WTC11 (cell line): ENCODE measurements around the gene ATP5IF1. TPM values are rescaled to one million over a fixed set of nuclear protein-coding genes. Genes with fewer than 3 reads are reported as not detected.

ENCODE experiments used
- ATAC-seq: fragments of 200-7000 bp; cut with Tn5 transposase; 2 replicates; pipeline ENCODE4 v1.10.0; 2021; ENCODE audit warnings: mild to moderate bottlenecking, moderate library complexity
- CTCF ChIA-PET: fragments of 300-600 bp; sonication (Branson Sonifier 250); formaldehyde crosslinking; loops from one replicate; lab custom pipeline; 2021; ENCODE audit warnings: antibody characterized with exemption; lab: Charles Lee
- POLR2A ChIA-PET: fragments of 350-600 bp; sonication (Branson Sonifier 250); formaldehyde crosslinking; loops from one replicate; lab custom pipeline; 2021; ENCODE audit warnings: antibody characterized with exemption; lab: Charles Lee
- DNase-seq: peaks from one replicate; pipeline ENCODE4 v3.0.0; 2021; ENCODE audit warnings: low spot score
- H3K27ac Mint-ChIP-seq: 2 replicates; pipeline ENCODE4 v1.8.0; 2021; ENCODE audit warnings: mixed read lengths
- H3K27me3 Mint-ChIP-seq: 2 replicates; pipeline ENCODE4 v1.8.0; 2021; ENCODE audit warnings: low read depth, mild to moderate bottlenecking, moderate library complexity, mixed read lengths
- H3K36me3 Mint-ChIP-seq: 2 replicates; pipeline ENCODE4 v1.8.0; 2021; ENCODE audit warnings: mixed read lengths
- H3K4me1 Mint-ChIP-seq: 2 replicates; pipeline ENCODE4 v1.8.0; 2022; ENCODE audit warnings: mixed read lengths
- H3K4me3 Mint-ChIP-seq: 2 replicates; pipeline ENCODE4 v1.8.0; 2021; ENCODE audit warnings: mild to moderate bottlenecking, moderate library complexity, mixed read lengths
- H3K9me3 Mint-ChIP-seq: 2 replicates; pipeline ENCODE4 v1.8.0; 2021; ENCODE audit warnings: mixed read lengths
- CBFB ChIP-seq: sonication (generic); formaldehyde crosslinking; IDR thresholded peaks from 2 replicates; pipeline ENCODE4 v1.8.1; 2022; ENCODE audit warnings: mild to moderate bottlenecking, low read depth, missing genetic modification reagents
- ESRRA ChIP-seq: sonication (generic); formaldehyde crosslinking; IDR thresholded peaks from 2 replicates; pipeline ENCODE4 v1.8.1; 2022; ENCODE audit warnings: mild to moderate bottlenecking, missing genetic modification reagents, borderline replicate concordance
- FOXJ3 ChIP-seq: sonication (generic); formaldehyde crosslinking; IDR thresholded peaks from 2 replicates; pipeline ENCODE4 v1.9.0; 2021; ENCODE audit warnings: missing genetic modification reagents, mild to moderate bottlenecking, borderline replicate concordance
- MXD4 ChIP-seq: fragments of 250-450 bp; sonication (Bioruptor Pico); IDR thresholded peaks from 2 replicates; pipeline ENCODE4 v1.8.0; 2021; ENCODE audit warnings: mild to moderate bottlenecking, moderate library complexity, borderline replicate concordance
- PRRX2 ChIP-seq: fragments of 250-450 bp; sonication (Bioruptor Pico); IDR thresholded peaks from 2 replicates; pipeline ENCODE4 v1.8.0; 2021; ENCODE audit warnings: mild to moderate bottlenecking
- SMAD4 ChIP-seq: sonication (generic); formaldehyde crosslinking; IDR thresholded peaks from 2 replicates; pipeline ENCODE4 v1.8.0; 2022; ENCODE audit warnings: mild to moderate bottlenecking, missing genetic modification reagents
- SOX15 ChIP-seq: fragments of 250-450 bp; sonication (Bioruptor Pico); IDR thresholded peaks from 2 replicates; pipeline ENCODE4 v1.9.0; 2021; ENCODE audit warnings: mild to moderate bottlenecking
- SP1 ChIP-seq: sonication (generic); formaldehyde crosslinking; conservative IDR thresholded peaks from 2 replicates; pipeline ENCODE4 v1.8.1; 2022; ENCODE audit warnings: missing genetic modification reagents
- TEAD1 ChIP-seq: sonication (generic); formaldehyde crosslinking; IDR thresholded peaks from 2 replicates; pipeline ENCODE4 v1.8.0; 2022; ENCODE audit warnings: mild to moderate bottlenecking, missing genetic modification reagents
- ZNF263 ChIP-seq: sonication (generic); formaldehyde crosslinking; IDR thresholded peaks from 2 replicates; pipeline ENCODE4 v1.8.1; 2022; ENCODE audit warnings: low read depth, mild to moderate bottlenecking, moderate library complexity, missing genetic modification reagents
- ZNF396 ChIP-seq: fragments of 250-450 bp; sonication (Bioruptor Pico); IDR thresholded peaks from 2 replicates; pipeline ENCODE4 v1.8.0; 2021; ENCODE audit warnings: mild to moderate bottlenecking, moderate library complexity, borderline replicate concordance
- ZNF416 ChIP-seq: fragments of 250-450 bp; sonication (Bioruptor Pico); IDR thresholded peaks from 2 replicates; pipeline ENCODE4 v1.9.0; 2021; ENCODE audit warnings: mild to moderate bottlenecking, inconsistent platforms
- total RNA-seq: library from RNA; stranded (reverse); gene quantifications from 3 replicates; pipeline ENCODE4 v1.2.3, GENCODE V29; 2021
- TF ChIP-seq, protein P1 (sequence below): fragments of 250-450 bp; sonication (Bioruptor Pico); IDR thresholded peaks from 2 replicates; pipeline ENCODE4 v1.8.0; 2021; ENCODE audit warnings: mild to moderate bottlenecking
- TF ChIP-seq, protein P2 (sequence below): sonication (generic); formaldehyde crosslinking; IDR thresholded peaks from 2 replicates; pipeline ENCODE4 v1.8.1; 2022; ENCODE audit warnings: low read depth, missing genetic modification reagents, borderline replicate concordance
- TF ChIP-seq, protein P3 (sequence below): fragments of 250-450 bp; sonication (Bioruptor Pico); IDR thresholded peaks from 2 replicates; pipeline ENCODE4 v1.9.0; 2021; ENCODE audit warnings: mild to moderate bottlenecking
- TF ChIP-seq, protein P4 (sequence below): fragments of 250-450 bp; sonication (Bioruptor Pico); conservative IDR thresholded peaks from 2 replicates; pipeline ENCODE4 v1.9.0; 2021; ENCODE audit warnings: mild to moderate bottlenecking
- TF ChIP-seq, protein P5 (sequence below): sonication (generic); formaldehyde crosslinking; IDR thresholded peaks from 2 replicates; pipeline ENCODE4 v1.8.1; 2023; ENCODE audit warnings: mild to moderate bottlenecking, missing genetic modification reagents, borderline replicate concordance
- TF ChIP-seq, protein P6 (sequence below): sonication (generic); formaldehyde crosslinking; IDR thresholded peaks from 2 replicates; pipeline ENCODE4 v1.8.1; 2022; ENCODE audit warnings: mild to moderate bottlenecking, missing genetic modification reagents, moderate library complexity, borderline replicate concordance
- TF ChIP-seq, protein P7 (sequence below): sonication (generic); formaldehyde crosslinking; conservative IDR thresholded peaks from 2 replicates; pipeline ENCODE4 v1.8.1; 2022; ENCODE audit warnings: mild to moderate bottlenecking, missing genetic modification reagents

The ATP5IF1 gene
- total RNA-seq, 1 experiment from 2014 or later, result 201 TPM

DNA sequence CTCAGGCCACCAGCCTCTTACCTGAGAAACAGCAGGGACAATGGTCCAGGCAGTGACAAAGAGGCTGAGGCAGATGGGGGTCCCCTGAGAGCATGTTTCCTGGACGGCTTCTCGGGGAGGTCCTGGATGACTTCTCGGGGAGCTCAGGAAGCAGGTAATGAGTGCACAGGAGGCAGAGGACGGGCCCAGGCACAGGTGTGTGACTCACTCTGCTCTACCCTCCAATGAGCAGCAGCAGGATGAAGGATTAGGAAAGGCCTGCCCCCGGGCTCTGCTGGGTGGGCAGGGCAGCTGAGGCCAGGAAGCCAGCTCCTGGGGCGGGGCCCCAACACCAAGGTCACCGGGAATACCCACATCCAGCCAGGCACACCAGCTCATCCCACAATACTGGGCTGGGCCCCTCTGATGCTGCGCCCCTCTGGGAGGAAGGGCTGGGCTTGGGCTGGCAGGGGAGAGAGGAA, 42.2 kb upstream of the ATP5IF1 start:
- Mint-ChIP-seq H3K9me3 (no peaks in the 10 kb centered on the region), H3K27ac (peak overlapping the region; percentile 56; the same call in 1 of the 2 replicates), H3K4me3 (no peak overlapping the region), H3K4me1 (peaks cover 33% of the 10 kb centered on the region), H3K27me3 (no peaks in the 10 kb centered on the region), H3K36me3 (peaks cover 3% of the 10 kb centered on the region; the same call in 1 of the 2 replicates)
- DNase-seq (peak; percentile 44), ATAC-seq (peak; percentile 90)
- ChIA-PET POLR2A (interaction anchor here (0.5 to 1.4 kb wide), 2 partner anchors 105 to 110 kb away, joined by 3 to 4 read pairs; partner anchors contain the start of gene EYA3), CTCF (interaction anchor here (0.8 to 1.9 kb wide), 6 partner anchors 15 to 105 kb away, joined by 3 to 8 read pairs (median 4); no protein-coding TSS in a partner anchor)
- TF ChIP-seq MXD4 (CRISPR knock-in tag) (no peak), ZNF396 (CRISPR knock-in tag) (no peak), ZNF416 (CRISPR knock-in tag) (no peak), SP1 (CRISPR knock-in tag) (no peak), SMAD4 (CRISPR knock-in tag) (no peak), FOXJ3 (CRISPR knock-in tag) (no peak), ESRRA (CRISPR knock-in tag) (no peak), TEAD1 (CRISPR knock-in tag) (no peak), SOX15 (no peak), PRRX2 (CRISPR knock-in tag) (no peak), CBFB (no peak), ZNF263 (CRISPR knock-in tag) (no peak)
- TF ChIP-seq, protein P1, sequence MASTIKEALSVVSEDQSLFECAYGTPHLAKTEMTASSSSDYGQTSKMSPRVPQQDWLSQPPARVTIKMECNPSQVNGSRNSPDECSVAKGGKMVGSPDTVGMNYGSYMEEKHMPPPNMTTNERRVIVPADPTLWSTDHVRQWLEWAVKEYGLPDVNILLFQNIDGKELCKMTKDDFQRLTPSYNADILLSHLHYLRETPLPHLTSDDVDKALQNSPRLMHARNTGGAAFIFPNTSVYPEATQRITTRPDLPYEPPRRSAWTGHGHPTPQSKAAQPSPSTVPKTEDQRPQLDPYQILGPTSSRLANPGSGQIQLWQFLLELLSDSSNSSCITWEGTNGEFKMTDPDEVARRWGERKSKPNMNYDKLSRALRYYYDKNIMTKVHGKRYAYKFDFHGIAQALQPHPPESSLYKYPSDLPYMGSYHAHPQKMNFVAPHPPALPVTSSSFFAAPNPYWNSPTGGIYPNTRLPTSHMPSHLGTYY, result no peak
- TF ChIP-seq, protein P2, sequence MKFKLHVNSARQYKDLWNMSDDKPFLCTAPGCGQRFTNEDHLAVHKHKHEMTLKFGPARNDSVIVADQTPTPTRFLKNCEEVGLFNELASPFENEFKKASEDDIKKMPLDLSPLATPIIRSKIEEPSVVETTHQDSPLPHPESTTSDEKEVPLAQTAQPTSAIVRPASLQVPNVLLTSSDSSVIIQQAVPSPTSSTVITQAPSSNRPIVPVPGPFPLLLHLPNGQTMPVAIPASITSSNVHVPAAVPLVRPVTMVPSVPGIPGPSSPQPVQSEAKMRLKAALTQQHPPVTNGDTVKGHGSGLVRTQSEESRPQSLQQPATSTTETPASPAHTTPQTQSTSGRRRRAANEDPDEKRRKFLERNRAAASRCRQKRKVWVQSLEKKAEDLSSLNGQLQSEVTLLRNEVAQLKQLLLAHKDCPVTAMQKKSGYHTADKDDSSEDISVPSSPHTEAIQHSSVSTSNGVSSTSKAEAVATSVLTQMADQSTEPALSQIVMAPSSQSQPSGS (CRISPR knock-in tag), result no peak
- TF ChIP-seq, protein P3, sequence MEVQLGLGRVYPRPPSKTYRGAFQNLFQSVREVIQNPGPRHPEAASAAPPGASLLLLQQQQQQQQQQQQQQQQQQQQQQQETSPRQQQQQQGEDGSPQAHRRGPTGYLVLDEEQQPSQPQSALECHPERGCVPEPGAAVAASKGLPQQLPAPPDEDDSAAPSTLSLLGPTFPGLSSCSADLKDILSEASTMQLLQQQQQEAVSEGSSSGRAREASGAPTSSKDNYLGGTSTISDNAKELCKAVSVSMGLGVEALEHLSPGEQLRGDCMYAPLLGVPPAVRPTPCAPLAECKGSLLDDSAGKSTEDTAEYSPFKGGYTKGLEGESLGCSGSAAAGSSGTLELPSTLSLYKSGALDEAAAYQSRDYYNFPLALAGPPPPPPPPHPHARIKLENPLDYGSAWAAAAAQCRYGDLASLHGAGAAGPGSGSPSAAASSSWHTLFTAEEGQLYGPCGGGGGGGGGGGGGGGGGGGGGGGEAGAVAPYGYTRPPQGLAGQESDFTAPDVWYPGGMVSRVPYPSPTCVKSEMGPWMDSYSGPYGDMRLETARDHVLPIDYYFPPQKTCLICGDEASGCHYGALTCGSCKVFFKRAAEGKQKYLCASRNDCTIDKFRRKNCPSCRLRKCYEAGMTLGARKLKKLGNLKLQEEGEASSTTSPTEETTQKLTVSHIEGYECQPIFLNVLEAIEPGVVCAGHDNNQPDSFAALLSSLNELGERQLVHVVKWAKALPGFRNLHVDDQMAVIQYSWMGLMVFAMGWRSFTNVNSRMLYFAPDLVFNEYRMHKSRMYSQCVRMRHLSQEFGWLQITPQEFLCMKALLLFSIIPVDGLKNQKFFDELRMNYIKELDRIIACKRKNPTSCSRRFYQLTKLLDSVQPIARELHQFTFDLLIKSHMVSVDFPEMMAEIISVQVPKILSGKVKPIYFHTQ (CRISPR knock-in tag), result no peak
- TF ChIP-seq, protein P4, sequence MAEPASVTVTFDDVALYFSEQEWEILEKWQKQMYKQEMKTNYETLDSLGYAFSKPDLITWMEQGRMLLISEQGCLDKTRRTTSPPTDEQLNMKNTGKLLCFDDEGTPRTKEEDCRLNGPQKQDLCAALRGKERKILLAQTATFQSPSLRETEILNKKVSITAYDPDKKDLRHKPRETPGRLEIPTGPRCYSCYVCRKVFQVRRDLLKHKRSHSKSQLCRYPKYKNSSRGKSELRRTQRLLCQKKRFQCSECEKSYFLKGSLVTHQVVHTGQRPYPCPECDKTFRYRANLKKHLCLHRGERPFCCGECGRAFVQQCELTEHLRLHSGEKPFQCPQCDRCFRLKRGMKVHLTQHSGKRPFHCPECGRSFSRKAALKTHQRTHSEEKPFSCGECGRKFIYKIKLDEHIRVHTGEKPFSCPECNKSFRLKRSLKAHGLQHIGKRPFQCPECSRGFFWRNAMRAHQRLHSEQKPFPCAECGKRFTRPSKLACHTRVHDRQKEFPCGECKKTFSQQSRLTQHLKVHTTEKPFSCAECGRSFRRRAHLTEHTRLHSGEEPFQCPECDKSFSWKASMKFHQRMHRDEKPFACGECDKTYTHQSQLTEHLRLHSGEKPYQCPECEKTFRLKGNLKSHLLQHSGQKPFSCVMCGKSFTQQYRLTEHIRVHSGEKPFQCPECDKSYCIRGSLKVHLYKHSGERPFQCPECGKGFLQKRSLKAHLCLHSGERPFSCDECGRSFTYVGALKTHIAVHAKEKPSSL (CRISPR knock-in tag), result no peak
- TF ChIP-seq, protein P5, sequence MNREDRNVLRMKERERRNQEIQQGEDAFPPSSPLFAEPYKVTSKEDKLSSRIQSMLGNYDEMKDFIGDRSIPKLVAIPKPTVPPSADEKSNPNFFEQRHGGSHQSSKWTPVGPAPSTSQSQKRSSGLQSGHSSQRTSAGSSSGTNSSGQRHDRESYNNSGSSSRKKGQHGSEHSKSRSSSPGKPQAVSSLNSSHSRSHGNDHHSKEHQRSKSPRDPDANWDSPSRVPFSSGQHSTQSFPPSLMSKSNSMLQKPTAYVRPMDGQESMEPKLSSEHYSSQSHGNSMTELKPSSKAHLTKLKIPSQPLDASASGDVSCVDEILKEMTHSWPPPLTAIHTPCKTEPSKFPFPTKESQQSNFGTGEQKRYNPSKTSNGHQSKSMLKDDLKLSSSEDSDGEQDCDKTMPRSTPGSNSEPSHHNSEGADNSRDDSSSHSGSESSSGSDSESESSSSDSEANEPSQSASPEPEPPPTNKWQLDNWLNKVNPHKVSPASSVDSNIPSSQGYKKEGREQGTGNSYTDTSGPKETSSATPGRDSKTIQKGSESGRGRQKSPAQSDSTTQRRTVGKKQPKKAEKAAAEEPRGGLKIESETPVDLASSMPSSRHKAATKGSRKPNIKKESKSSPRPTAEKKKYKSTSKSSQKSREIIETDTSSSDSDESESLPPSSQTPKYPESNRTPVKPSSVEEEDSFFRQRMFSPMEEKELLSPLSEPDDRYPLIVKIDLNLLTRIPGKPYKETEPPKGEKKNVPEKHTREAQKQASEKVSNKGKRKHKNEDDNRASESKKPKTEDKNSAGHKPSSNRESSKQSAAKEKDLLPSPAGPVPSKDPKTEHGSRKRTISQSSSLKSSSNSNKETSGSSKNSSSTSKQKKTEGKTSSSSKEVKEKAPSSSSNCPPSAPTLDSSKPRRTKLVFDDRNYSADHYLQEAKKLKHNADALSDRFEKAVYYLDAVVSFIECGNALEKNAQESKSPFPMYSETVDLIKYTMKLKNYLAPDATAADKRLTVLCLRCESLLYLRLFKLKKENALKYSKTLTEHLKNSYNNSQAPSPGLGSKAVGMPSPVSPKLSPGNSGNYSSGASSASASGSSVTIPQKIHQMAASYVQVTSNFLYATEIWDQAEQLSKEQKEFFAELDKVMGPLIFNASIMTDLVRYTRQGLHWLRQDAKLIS (CRISPR knock-in tag), result no peak
- TF ChIP-seq, protein P6, sequence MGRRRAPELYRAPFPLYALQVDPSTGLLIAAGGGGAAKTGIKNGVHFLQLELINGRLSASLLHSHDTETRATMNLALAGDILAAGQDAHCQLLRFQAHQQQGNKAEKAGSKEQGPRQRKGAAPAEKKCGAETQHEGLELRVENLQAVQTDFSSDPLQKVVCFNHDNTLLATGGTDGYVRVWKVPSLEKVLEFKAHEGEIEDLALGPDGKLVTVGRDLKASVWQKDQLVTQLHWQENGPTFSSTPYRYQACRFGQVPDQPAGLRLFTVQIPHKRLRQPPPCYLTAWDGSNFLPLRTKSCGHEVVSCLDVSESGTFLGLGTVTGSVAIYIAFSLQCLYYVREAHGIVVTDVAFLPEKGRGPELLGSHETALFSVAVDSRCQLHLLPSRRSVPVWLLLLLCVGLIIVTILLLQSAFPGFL (CRISPR knock-in tag), result no peak
- TF ChIP-seq, protein P7, sequence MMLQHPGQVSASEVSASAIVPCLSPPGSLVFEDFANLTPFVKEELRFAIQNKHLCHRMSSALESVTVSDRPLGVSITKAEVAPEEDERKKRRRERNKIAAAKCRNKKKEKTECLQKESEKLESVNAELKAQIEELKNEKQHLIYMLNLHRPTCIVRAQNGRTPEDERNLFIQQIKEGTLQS (CRISPR knock-in tag), result no peak
